Measurements from ENCODE around the gene PRKCD. TPM values are rescaled to one million over a fixed set of nuclear protein-coding genes. Genes with fewer than 3 reads are reported as not detected.
A peak's percentile ranks its signal among the peaks of the same experiment; 100 is the strongest.

Gene PRKCD
- total and polyA plus RNA-seq, 2 of the 4 experiments (the other 2 are of a cell fraction): 4.3 to 19.0 TPM

DNA sequence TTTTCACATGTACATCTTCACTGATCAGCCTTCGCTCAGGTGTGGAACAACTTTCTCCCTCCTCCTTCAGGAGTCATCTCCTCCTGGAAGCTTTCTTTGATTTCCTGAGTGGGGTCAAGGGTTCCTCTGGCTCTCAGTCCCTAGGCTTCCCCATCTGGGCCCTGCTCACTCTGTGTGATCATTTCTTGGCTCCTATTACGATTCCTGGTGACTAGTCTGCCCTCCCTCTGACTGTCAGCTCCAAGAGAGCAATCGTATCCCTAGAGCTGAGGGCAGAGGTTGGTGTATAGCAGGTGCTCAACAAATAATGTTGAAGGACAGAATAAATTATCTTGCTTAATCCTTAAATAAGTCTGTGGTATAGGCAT lies 15.3 kb upstream of the PRKCD start:
- H3K4ac ChIP-seq (ENCODE audit: low read depth, low read length): no peak overlapping the region
- in situ Hi-C loops (cut with MboI; ENCODE audit: low sequenced_read_pairs) (no loop called here), dilution Hi-C loops (cut with HindIII; ENCODE audit: low sequenced_read_pairs, unreplicated experiment) (no loop called here), intact Hi-C loops (cut with micrococcal nuclease) (no loop called here)
- no peak overlapping the region for H2BK20ac ChIP-seq (ENCODE audit: low read depth, low read length)
- 0 out of 4 replicates have a peak, but pooled peaks cover 0 to under 1% of the 10 kb centered on the region in 2 experiments for H3K79me1 ChIP-seq (ENCODE audit: low read depth in 1 of 2, low read length in 2 of 2)
- no peaks in the 10 kb centered on the region; the same call in none of the 2 replicates for H3K27me3 ChIP-seq (ENCODE audit: control insufficient read depth, insufficient read depth, low read length)
- H2AK5ac ChIP-seq (ENCODE audit: low read depth, low read length): no peak overlapping the region
- CTCF ChIA-PET: interaction anchor here (2.2 kb wide), 1 partner anchor 12 kb away, joined by 8 read pairs; no protein-coding TSS in a partner anchor
- TF ChIP-seq RAD21 (IDR thresholded peaks at IDR 0.05; ENCODE audit: low read length) (no peak), SMC3 (IDR thresholded peaks at IDR 0.05; ENCODE audit: low read depth, low read length) (no peak), FOS (IDR thresholded peaks at IDR 0.05; ENCODE audit: low read depth, low read length) (no peak), RFX5 (IDR thresholded peaks at IDR 0.05; ENCODE audit: low read depth, low read length) (no peak), MAZ (IDR thresholded peaks at IDR 0.05; ENCODE audit: borderline replicate concordance, low read depth, low read length) (no peak), POLR2A (IDR thresholded peaks at IDR 0.05; ENCODE audit: low read depth, low read length) (no peak), MAFK (IDR thresholded peaks at IDR 0.05; ENCODE audit: low read depth, low read length) (no peak), MXI1 (IDR thresholded peaks at IDR 0.05; ENCODE audit: borderline replicate concordance, low read depth, low read length) (no peak), BHLHE40 (IDR thresholded peaks at IDR 0.05; ENCODE audit: low read depth, low read length) (no peak), ELK1 (IDR thresholded peaks at IDR 0.05; ENCODE audit: borderline replicate concordance, low read depth, low read length) (no peak), NFE2L2 (IDR thresholded peaks at IDR 0.05; ENCODE audit: low read depth, low read length) (no peak), CEBPB (IDR thresholded peaks at IDR 0.05; ENCODE audit: low read depth, low read length) (no peak), CHD1 (IDR thresholded peaks at IDR 0.05; ENCODE audit: low read depth, low read length) (no peak), RCOR1 (IDR thresholded peaks at IDR 0.05; ENCODE audit: insufficient replicate concordance, low read length) (no peak)
- TF ChIP-seq, protein P1, sequence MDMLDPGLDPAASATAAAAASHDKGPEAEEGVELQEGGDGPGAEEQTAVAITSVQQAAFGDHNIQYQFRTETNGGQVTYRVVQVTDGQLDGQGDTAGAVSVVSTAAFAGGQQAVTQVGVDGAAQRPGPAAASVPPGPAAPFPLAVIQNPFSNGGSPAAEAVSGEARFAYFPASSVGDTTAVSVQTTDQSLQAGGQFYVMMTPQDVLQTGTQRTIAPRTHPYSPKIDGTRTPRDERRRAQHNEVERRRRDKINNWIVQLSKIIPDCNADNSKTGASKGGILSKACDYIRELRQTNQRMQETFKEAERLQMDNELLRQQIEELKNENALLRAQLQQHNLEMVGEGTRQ (IDR thresholded peaks at IDR 0.05; ENCODE audit: low read depth, low read length): no peak
- TF ChIP-seq, protein P2, sequence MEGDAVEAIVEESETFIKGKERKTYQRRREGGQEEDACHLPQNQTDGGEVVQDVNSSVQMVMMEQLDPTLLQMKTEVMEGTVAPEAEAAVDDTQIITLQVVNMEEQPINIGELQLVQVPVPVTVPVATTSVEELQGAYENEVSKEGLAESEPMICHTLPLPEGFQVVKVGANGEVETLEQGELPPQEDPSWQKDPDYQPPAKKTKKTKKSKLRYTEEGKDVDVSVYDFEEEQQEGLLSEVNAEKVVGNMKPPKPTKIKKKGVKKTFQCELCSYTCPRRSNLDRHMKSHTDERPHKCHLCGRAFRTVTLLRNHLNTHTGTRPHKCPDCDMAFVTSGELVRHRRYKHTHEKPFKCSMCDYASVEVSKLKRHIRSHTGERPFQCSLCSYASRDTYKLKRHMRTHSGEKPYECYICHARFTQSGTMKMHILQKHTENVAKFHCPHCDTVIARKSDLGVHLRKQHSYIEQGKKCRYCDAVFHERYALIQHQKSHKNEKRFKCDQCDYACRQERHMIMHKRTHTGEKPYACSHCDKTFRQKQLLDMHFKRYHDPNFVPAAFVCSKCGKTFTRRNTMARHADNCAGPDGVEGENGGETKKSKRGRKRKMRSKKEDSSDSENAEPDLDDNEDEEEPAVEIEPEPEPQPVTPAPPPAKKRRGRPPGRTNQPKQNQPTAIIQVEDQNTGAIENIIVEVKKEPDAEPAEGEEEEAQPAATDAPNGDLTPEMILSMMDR (conservative IDR thresholded peaks at IDR 0.05; ENCODE audit: low read depth, low read length): no peak
- no peak for ATAC-seq (ENCODE audit: low read depth)
- H3K4me2 ChIP-seq (ENCODE audit: low read depth, low read length): no peak overlapping the region
- no peaks in the 10 kb centered on the region for H4K20me1 ChIP-seq (ENCODE audit: insufficient read depth, low read length)
- H2BK120ac ChIP-seq (ENCODE audit: low read depth, low read length): no peak overlapping the region
- H4K5ac ChIP-seq (ENCODE audit: low read depth, low read length): no peak overlapping the region
- H3K4me1 ChIP-seq (ENCODE audit: control insufficient read depth, insufficient read depth, low read length): peaks cover 8% of the 10 kb centered on the region
- H2BK15ac ChIP-seq (ENCODE audit: low read depth, low read length): no peak overlapping the region
- H3K56ac ChIP-seq (ENCODE audit: extremely low read depth, insufficient read depth, low read length): no peak overlapping the region
- H3K9me1 ChIP-seq (ENCODE audit: insufficient read depth, low read length): peaks cover 7% of the 10 kb centered on the region
- no TSS peak for BruUV-seq (replicated peaks)
- no peak overlapping the region for H2AFZ ChIP-seq (replicated peaks; ENCODE audit: low read length, poor library complexity)
- no peak overlapping the region for H4K91ac ChIP-seq (ENCODE audit: insufficient read depth, low read depth, low read length)
- WGBS, 2 experiments (ENCODE audit: extremely low coverage in 2 of 2, insufficient read length in 1 of 2): no CpG with 5 or more reads among the region's 3 CpGs
- H4K8ac ChIP-seq (ENCODE audit: low read depth in 2 of 2, low read length in 2 of 2): no peak overlapping the region
- H3K36me3 ChIP-seq (ENCODE audit: control insufficient read depth, insufficient read depth, low read length): no peaks in the 10 kb centered on the region
- H3K9ac ChIP-seq (ENCODE audit: low read depth, low read length): no peak overlapping the region
- no peak overlapping the region for H3K23ac ChIP-seq (ENCODE audit: low read depth, low read length)
- no peak overlapping the region for H3K14ac ChIP-seq (replicated peaks; ENCODE audit: low read depth, low read length)
- no peak overlapping the region for H3K18ac ChIP-seq (ENCODE audit: low read depth, low read length)
- no peak overlapping the region for H3K27ac ChIP-seq (ENCODE audit: insufficient read depth, low read length)
- POLR2A ChIA-PET (ENCODE audit: unreplicated experiment): no interaction called here
- peak; percentile 18 for DNase-seq
- peak overlapping the region; percentile 0 for H2AK9ac ChIP-seq (replicated peaks; ENCODE audit: low read depth, low read length, poor library complexity)
- no peaks in the 10 kb centered on the region for H3K9me3 ChIP-seq (ENCODE audit: control insufficient read depth, insufficient read depth, low read length)
- no peak overlapping the region for H2BK5ac ChIP-seq (ENCODE audit: low read depth, low read length, poor library complexity, severe bottlenecking)
- H3K4me3 ChIP-seq (ENCODE audit: insufficient read depth, low read depth, low read length): no peak overlapping the region

Measured in IMR-90 (cell line).